ENCODE data around the gene U2AF2.

- TF ChIP-seq CTCF (optimal IDR thresholded peaks at IDR 0.05 in 1 of 3, IDR thresholded peaks at IDR 0.05 in 1 of 3, conservative IDR thresholded peaks at IDR 0.05 in 1 of 3; ENCODE audit: extremely low read depth in 1 of 3, insufficient read depth in 2 of 3, low read length in 3 of 3) (no peak), EZH2 (IDR thresholded peaks at IDR 0.05; ENCODE audit: low read length) (no peak)
These were observed 40.0 kb downstream of the U2AF2 start for GRCh38 chr19:55694656-55695491.

Measured in keratinocyte (primary cell).